GM19035 (cell line): ENCODE data around the gene RFNG.
A peak's percentile ranks its signal among the peaks of the same experiment; 100 is the strongest.
"Not testable (repeated sequence)": the region's sequence is repeated elsewhere in the genome, so short reads cannot be mapped to it uniquely, and the experiment has no call there.

Experiments used
- ATAC-seq: cut with Tn5 transposase; IDR thresholded peaks from one replicate; pipeline ENCODE4 v1.9.1; 2021; ENCODE audit not compliant: unreplicated experiment

RFNG gene

GRCh38 chr17:82046903-82047302 is 4.7 kb downstream of the RFNG start:
- ATAC-seq, result no peak

DNA sequence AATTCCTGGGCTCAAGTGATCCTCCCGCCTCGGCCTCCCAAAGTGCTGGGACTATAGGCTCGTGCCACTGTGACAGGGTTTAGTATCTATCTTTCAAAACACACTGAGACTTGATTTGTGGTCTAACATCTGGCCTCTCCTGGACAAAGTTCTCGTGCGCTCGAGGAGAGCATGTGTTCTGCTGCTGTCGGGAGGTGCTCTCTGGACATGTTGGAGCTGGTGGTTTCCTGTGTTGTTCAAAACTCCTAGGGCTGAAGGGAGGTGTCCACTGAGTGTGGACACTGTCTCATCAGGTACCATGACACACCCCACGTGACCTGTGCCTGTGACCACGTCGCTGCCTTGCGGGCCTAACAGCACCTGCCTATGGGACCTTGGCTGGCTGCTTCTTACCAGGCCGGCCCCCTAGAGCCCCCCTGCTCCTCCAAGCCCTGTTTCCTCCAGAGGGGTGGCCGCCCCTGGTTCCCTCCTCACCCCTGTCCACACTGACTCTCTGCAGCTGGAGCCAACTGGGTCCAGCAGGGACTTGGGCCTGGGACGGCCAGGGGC is 5.6 kb downstream of the RFNG start:
- ATAC-seq, result no peak

- no peak for ATAC-seq
Measured at GRCh38 chr17:82043507-82043906, 8.1 kb downstream of the RFNG start.

- no peak for ATAC-seq
Measured at GRCh38 chr17:82042649-82043048, 9.0 kb downstream of the RFNG start.

DNA sequence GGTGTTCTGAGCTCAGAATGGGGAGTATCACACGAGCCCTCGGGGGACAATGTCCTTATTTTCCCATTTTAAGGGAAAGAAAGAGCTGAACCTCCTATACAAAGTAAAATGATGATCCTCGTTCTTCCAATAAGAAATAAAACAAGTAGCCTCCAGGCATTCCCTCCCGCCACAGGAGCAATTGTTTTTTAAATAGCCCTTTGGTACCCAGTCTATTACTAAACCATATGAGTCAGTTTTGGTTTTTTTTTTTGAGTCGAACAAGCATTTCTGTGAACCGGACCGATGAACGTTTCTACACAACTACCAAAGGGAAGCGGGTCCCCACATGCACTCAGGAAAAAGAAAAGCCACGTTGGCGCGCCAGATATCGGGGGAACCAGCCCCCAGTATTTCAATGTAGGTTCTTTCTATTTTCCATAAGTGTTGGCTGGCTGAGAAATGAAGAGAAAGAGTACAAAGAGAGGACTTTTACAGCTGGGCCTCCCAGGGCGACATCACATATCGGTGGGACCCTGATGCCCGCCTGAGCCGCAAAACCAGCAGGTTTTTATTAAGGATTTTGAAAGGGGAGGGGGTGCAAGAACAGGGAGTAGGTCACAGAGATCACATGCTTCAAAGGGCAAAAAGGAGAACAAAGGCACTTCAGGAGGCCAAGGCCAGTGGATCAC is 10.3 kb downstream of the RFNG start:
- no peak for ATAC-seq

DNA sequence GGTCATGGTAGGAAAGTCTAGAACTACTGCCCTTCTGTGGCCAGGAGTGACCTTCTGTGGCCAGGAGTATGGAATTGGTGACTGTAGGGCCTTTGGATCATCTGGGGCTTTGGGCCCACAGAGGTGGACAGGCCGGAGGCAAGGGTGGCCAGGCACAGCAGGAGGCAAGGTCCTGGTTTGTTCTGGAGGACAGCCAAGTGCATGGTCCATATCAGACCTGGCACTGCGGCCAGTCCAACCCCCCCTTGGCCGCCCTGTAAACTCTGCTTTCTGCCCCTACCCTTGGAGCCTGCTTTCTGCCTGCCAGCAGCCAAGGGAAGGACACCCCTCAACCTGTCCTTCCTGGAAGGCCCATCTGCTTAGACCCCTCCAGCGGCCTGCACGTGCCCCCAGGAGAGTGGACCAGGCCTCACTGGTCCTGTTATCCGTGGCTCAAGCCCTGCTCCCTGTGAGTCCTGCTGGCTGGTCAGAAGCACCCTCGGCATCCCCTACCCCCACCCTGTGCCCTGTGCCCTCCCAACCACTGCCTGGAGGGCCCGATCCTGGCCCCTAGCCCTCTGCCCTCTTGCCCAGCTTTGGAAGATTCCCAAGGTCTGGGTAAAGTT is 11.8 kb downstream of the RFNG start:
- ATAC-seq, result no peak

DNA sequence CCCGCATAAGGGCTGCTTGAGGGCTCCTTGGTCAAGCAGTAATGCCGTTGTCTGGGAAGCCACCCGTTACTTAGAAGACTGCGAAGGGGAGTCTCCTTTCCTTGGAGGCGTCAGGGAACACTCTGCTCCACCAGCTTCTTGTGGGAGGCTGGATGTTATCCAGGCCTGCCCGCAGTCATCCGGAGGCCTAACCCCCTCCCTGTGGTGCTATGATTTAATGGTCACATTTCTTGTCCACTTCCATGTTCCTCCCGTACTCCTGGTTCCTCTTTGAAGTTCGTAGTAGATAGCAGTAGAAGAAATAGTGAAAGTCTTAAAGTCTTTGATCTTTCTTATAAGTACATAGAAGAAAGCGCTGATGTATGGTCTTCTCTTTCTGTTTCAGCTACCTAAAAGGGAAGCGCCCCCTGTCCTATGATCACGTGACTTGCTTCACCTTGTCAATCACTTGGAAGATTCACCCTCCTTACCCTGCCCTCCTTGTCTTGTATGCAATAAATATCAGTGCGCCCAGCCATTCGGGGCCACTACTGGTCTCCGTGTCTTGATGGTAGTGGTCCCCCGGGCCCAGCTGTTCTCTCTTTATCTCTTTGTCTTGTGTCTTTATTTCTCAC is 12.7 kb downstream of the RFNG start:
- not testable (repeated sequence) for ATAC-seq

GRCh38 chr17:82037889-82038195 is 13.8 kb downstream of the RFNG start:
- no peak for ATAC-seq

GRCh38 chr17:82037092-82037888 is 14.3 kb downstream of the RFNG start, which contains the start of gene DCXR:
TSS of gene DCXR (minus strand) at chr17:82037697. CDS start at chr17:82037682, 15 bp downstream.
- peak; percentile 87 for ATAC-seq

- ATAC-seq, result peak; percentile 1
Measured at GRCh38 chr17:82036634-82037091, 14.9 kb downstream of the RFNG start.

GRCh38 chr17:82035956-82036633 is 15.5 kb downstream of the RFNG start:
- ATAC-seq, result no peak

GRCh38 chr17:82035488-82035887 is 16.1 kb downstream of the RFNG start:
- no peak for ATAC-seq

GRCh38 chr17:82034371-82035011 is 17.1 kb downstream of the RFNG start:
- ATAC-seq, result no peak

GRCh38 chr17:82033359-82034085 is 18.1 kb downstream of the RFNG start:
- no peak for ATAC-seq

DNA sequence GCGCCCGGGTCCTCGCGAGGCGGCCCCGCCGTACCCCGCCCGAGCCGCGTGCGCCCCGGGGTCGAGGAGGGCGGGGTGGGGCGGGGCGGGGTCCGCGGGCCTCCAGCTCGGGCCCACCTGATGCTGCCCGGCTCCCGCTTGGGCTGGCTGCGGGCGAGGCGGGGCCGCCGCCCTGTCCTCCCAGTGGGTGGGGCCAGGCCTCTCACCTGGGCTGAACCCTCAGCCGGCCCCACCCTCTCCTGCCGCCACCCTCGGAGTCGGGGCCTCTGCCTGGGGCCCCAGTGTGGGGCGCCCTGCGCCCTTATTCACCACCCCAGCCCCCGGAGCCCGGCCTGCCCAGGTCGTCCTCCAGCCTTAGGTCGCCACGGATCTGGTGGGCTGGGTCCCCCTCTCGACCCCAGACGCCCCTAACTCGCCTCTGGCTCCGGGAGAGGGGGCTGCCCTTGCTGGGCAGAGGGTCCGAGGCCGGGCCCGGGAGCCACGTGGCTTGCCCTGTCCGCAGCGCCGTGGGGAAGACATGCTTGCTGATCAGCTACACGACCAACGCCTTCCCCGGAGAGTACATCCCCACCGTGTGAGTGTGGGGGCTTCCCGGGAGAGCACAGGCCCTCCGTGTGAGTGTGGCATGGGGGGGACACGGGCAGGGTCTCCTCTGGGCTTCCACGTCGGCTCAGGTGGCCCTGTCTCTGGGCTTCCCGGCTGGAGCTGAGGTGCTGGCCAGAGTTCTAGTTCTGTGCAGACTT is 19.6 kb downstream of the RFNG start:
- no peak for ATAC-seq

DNA sequence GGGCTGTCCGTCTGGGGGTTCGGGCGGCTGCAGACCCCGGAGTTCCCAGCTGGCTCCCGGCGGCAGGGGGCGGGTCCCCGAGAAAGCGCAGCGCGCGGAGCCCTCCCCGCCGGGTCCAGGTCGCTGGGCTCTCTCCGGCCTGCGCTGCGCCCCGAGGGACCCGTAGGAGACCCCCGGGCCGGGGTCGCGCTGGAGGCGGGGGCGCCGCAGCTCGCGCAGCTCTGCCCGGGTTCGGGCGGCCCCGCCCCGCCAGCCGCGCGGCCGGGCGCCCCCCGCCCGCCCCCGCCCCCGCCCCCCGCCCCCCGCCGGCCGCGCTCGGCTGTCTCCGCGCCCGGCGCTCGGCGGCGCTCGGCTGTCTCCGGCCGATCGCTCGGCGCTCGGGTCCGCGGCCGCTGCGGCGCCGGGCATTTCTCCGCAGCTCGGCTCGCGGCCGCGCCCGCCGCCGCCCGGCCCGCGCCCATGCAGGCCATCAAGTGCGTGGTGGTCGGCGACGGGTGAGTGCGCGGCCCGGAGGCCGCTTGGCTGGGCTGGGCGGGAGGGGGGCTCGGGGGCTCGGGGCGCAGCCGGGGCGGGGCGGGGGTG is 20.2 kb downstream of the RFNG start, which contains the start of gene RAC3:
RAC3 (plus strand) TSS at position 376 of the 582 bp plus-strand sequence; CDS start at position 460, 84 bp downstream.
- no peak for ATAC-seq

DNA sequence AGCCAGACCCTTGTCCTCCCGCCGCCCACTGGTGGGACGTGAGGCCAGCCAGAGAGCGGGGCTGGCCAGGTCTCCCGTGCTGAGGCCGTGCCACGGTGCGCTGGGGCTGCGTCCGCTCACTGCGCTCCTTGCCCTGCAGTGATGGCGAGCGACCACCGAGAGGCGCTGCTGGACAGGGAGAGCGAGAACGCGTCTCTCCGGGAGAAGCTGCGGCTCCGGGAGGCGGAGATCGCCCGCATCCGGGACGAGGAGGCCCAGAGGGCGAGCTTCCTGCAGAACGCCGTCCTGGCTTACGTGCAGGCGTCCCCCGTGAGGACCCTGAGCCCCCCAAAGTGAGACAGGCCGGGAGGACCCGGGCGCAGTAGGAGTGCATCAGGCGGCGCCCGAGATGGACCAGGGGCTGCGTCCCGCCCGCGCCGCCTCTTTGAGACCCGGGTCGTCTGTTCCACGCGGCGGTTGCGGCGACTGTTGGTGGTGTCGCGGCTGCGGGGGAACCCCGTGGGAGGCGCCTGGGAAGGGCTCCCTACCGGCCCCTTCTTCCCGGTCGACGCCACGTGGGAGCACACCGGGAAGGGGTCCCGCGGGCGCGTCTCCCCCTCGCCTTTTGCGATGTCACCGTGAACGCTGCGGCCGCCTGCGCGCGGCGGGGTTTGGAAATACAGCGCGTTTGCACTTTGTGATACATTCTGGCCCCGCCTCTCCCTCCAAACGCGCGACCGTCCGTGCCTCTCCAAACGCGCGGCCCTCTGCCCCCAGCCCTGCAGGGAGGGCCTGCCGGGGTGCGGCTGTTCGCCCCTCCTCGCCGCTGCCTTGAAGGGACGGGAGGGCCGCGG is 20.9 kb downstream of the RFNG start:
- no peak for ATAC-seq
